Peyer's patch (tissue), 4 donors: Measurements from ENCODE around the gene MCOLN1.

Experiments used
- CTCF ChIP-seq, 6 experiments: fragments of 450-650 bp in 4 of 6; fragments of 200-600 bp in 2 of 6; sonication (generic) in 1 of 6; IDR thresholded peaks; one replicate each; pipeline ENCODE4 v1.5.1; 2017 to 2019; ENCODE audit warnings: antibody characterized with exemption in 6 of 6, mild to moderate bottlenecking in 3 of 6, moderate library complexity in 1 of 6
- POLR2A ChIP-seq, 2 donors: fragments of 450-650 bp; IDR thresholded peaks; one replicate each; pipeline ENCODE4 v1.5.1; 2017; ENCODE audit warnings: antibody characterized with exemption in 2 of 2, mild to moderate bottlenecking in 2 of 2, moderate library complexity in 2 of 2

GRCh38 chr19:7550987-7551761, 28.8 kb downstream of the MCOLN1 start:
- TF ChIP-seq CTCF (IDR thresholded peaks at IDR 0.05) = no peak
- TF ChIP-seq POLR2A (IDR thresholded peaks at IDR 0.05) = no peak
